GM23338 (cell line): ENCODE data around the gene STAT3. TPM values are rescaled to one million over a fixed set of nuclear protein-coding genes. Genes with fewer than 3 reads are reported as not detected.

Experiments
- ATAC-seq: fragments of 200-7000 bp; cut with Tn5 transposase; 3 replicates; pipeline ENCODE4 v1.9.1; 2020
- DNase-seq: peaks from one replicate; pipeline ENCODE4 v3.0.0-alpha.2; 2015; ENCODE audit warnings: low spot score
- H2AFZ ChIP-seq: fragments of 200-600 bp; sonication (generic); 2 replicates; pipeline ENCODE4 v1.8.0; 2016; ENCODE audit warnings: antibody characterized with exemption, mild to moderate bottlenecking, moderate library complexity
- H3F3A ChIP-seq: fragments of 200-600 bp; sonication (generic); replicated peaks from 2 replicates; pipeline ENCODE4 v1.8.0; 2017; ENCODE audit warnings: antibody characterized with exemption, mixed run types, low read depth
- H3K27ac ChIP-seq: fragments of 200-600 bp; sonication (generic); 2 replicates; pipeline ENCODE4 v1.6.1; 2016; ENCODE audit warnings: low read depth
- H3K27me3 ChIP-seq: fragments of 200-600 bp; sonication (generic); 2 replicates; pipeline ENCODE4 v1.8.0; 2016; ENCODE audit warnings: mild to moderate bottlenecking, mixed run types, moderate library complexity; ENCODE audit not compliant: insufficient read depth
- H3K36me3 ChIP-seq: fragments of 200-600 bp; sonication (generic); 2 replicates; pipeline ENCODE4 v1.8.0; 2016; ENCODE audit warnings: mild to moderate bottlenecking; ENCODE audit not compliant: insufficient read depth
- H3K4me1 ChIP-seq: fragments of 200-600 bp; sonication (generic); 2 replicates; pipeline ENCODE4 v1.8.0; 2016; ENCODE audit warnings: mild to moderate bottlenecking, moderate library complexity; ENCODE audit not compliant: insufficient read depth
- H3K4me2 ChIP-seq: fragments of 200-600 bp; sonication (generic); 2 replicates; pipeline ENCODE4 v1.7.1; 2017; ENCODE audit warnings: mixed run types
- H3K4me3 ChIP-seq: fragments of 200-600 bp; sonication (generic); 2 replicates; pipeline ENCODE4 v1.6.1; 2016; ENCODE audit warnings: mixed run types
- H3K79me2 ChIP-seq: fragments of 200-600 bp; sonication (generic); replicated peaks from 2 replicates; pipeline ENCODE4 v1.8.0; 2017; ENCODE audit warnings: mild to moderate bottlenecking; ENCODE audit not compliant: insufficient read depth
- H3K9me2 ChIP-seq: fragments of 200-600 bp; sonication (generic); 2 replicates; pipeline ENCODE4 v1.8.0; 2017; ENCODE audit not compliant: insufficient read depth
- H4K20me1 ChIP-seq: fragments of 200-600 bp; sonication (generic); replicated peaks from 2 replicates; pipeline ENCODE4 v1.8.0; 2017; ENCODE audit warnings: mild to moderate bottlenecking; ENCODE audit not compliant: insufficient read depth
- H3K27ac Mint-ChIP-seq: 2 replicates; pipeline ENCODE4 v1.8.0; 2020; ENCODE audit warnings: inconsistent platforms, mild to moderate bottlenecking, moderate library complexity, mixed read lengths
- H3K27me3 Mint-ChIP-seq: 3 replicates; pipeline ENCODE4 v1.8.0; 2022; ENCODE audit warnings: low read depth, mild to moderate bottlenecking, moderate library complexity, mixed read lengths, inconsistent platforms; ENCODE audit not compliant: insufficient read depth, poor library complexity
- H3K36me3 Mint-ChIP-seq: 3 replicates; pipeline ENCODE4 v1.8.0; 2021; ENCODE audit warnings: low read depth, mild to moderate bottlenecking, inconsistent platforms, moderate library complexity, mixed read lengths
- H3K4me1 Mint-ChIP-seq: 3 replicates; pipeline ENCODE4 v1.8.0; 2020; ENCODE audit warnings: mild to moderate bottlenecking, inconsistent platforms, mixed read lengths
- H3K4me3 Mint-ChIP-seq: 3 replicates; pipeline ENCODE4 v1.8.0; 2021; ENCODE audit warnings: moderate library complexity, mild to moderate bottlenecking, inconsistent platforms, mixed read lengths
- H3K9me3 Mint-ChIP-seq: 3 replicates; pipeline ENCODE4 v1.8.0; 2020; ENCODE audit warnings: moderate library complexity, mild to moderate bottlenecking, inconsistent platforms, mixed read lengths
- CREB1 ChIP-seq: fragments of 250-450 bp; sonication (Bioruptor Pico); IDR thresholded peaks from 2 replicates; pipeline ENCODE4 v1.5.0; 2020; ENCODE audit warnings: low read depth, mild to moderate bottlenecking, moderate library complexity
- CTCF ChIP-seq, 2 experiments: fragments of 200-600 bp in 1 of 2; sonication (generic) in 1 of 2; conservative IDR thresholded peaks; 2 replicates each; pipeline versions ENCODE4 v1.5.1 to v1.6.1; 2016 to 2017; ENCODE audit warnings: antibody characterized with exemption in 2 of 2, low read depth in 2 of 2, mild to moderate bottlenecking in 2 of 2, moderate library complexity in 1 of 2
- ETS1 ChIP-seq: IDR thresholded peaks from 2 replicates; pipeline ENCODE4 v1.6.1; 2016; ENCODE audit warnings: antibody characterized with exemption
- EZH2 ChIP-seq: fragments of 200-600 bp; sonication (generic); IDR thresholded peaks from one replicate; pipeline ENCODE4 v1.8.0; 2017; ENCODE audit warnings: antibody characterized with exemption, mild to moderate bottlenecking, low read depth; ENCODE audit not compliant: unreplicated experiment
- EZH2phosphoT487 ChIP-seq: fragments of 200-600 bp; sonication (generic); IDR thresholded peaks from one replicate; pipeline ENCODE4 v1.8.1; 2018; ENCODE audit warnings: antibody characterized with exemption; ENCODE audit not compliant: unreplicated experiment
- JUNB ChIP-seq: IDR thresholded peaks from one replicate; pipeline ENCODE4 v1.6.1; 2016; ENCODE audit warnings: antibody characterized with exemption; ENCODE audit not compliant: unreplicated experiment
- NANOG ChIP-seq: IDR thresholded peaks from 2 replicates; pipeline ENCODE4 v1.6.1; 2016; ENCODE audit warnings: antibody characterized with exemption, borderline replicate concordance
- POLR2AphosphoS5 ChIP-seq: IDR thresholded peaks from 2 replicates; pipeline ENCODE4 v1.6.1; 2016; ENCODE audit warnings: antibody characterized with exemption, low read depth
- REST ChIP-seq: IDR thresholded peaks from one replicate; pipeline ENCODE4 v1.6.1; 2018; ENCODE audit warnings: antibody characterized with exemption; ENCODE audit not compliant: unreplicated experiment
- STAT1 ChIP-seq: IDR thresholded peaks from one replicate; pipeline ENCODE4 v1.6.1; 2016; ENCODE audit warnings: antibody characterized with exemption; ENCODE audit not compliant: unreplicated experiment
- ZNF114 ChIP-seq: fragments of 250-450 bp; sonication (Bioruptor Pico); IDR thresholded peaks from 2 replicates; pipeline ENCODE4 v1.5.0; 2020; ENCODE audit warnings: mild to moderate bottlenecking, moderate library complexity
- ZNF331 ChIP-seq: fragments of 250-450 bp; sonication (Bioruptor Pico); IDR thresholded peaks from 2 replicates; pipeline ENCODE4 v1.5.0; 2020; ENCODE audit warnings: low read depth, mild to moderate bottlenecking, moderate library complexity
- polyA plus RNA-seq: library from polyadenylated mRNA; unstranded; fragments of >200 nt; fragmentation: Nextera tagmentation; extraction: Ambion mirVana; gene quantifications from 2 replicates; pipeline ENCODE4 v1.2.1, GENCODE V29; 2016
- total RNA-seq: library from RNA; depleted of rRNA; stranded (reverse); fragments of >200 nt; shearing (Covaris generic); gene quantifications from 2 replicates; pipeline ENCODE4 v1.2.3, GENCODE V29; 2014
- TF ChIP-seq, protein P1 (sequence below): fragments of 250-450 bp; sonication (Bioruptor Pico); IDR thresholded peaks from 2 replicates; pipeline ENCODE4 v1.5.0; 2020; ENCODE audit warnings: mild to moderate bottlenecking, moderate library complexity

Gene STAT3
- total and polyA plus RNA-seq, 2 experiments from 2014 or later, result 49.5 to 78.0 TPM

DNA sequence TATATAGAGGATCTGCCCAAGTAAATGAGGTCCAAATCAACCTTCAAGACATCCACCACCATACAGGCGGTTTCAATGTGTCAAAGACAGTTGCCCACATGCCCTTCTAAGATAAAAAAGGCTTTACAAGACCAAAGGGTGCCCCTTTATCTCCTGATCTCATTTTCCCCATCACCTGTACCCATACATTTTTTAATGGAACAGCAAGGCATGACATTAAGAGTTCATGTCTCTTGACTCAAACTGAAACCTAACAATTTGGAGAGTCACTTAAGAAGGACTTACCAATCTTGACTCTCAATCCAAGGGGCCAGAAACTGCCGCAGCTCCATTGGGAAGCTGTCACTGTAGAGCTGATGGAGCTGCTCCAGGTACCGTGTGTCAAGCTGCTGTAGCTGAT, 40.1 kb downstream of the STAT3 start:
- Histone ChIP-seq H3K4me3 (no peak overlapping the region), H3K4me1 (peaks cover 6% of the 10 kb centered on the region; the same call in 1 of the 2 replicates), H3F3A (peaks cover 4% of the 10 kb centered on the region), H3K79me2 (peaks cover 53% of the 10 kb centered on the region), H3K4me2 (no peak overlapping the region), H3K27ac (no peak overlapping the region), H3K9me2 (no peaks in the 10 kb centered on the region; the same call in 1 of the 2 replicates), H2AFZ (no peak overlapping the region), H4K20me1 (peaks cover 10% of the 10 kb centered on the region; the same call in 1 of the 2 replicates), H3K27me3 (no peaks in the 10 kb centered on the region), H3K36me3 (peaks cover 9% of the 10 kb centered on the region)
- Mint-ChIP-seq H3K9me3 (no peaks in the 10 kb centered on the region), H3K27ac (no peak overlapping the region), H3K27me3 (peaks cover 3% of the 10 kb centered on the region), H3K36me3 (peaks cover 43% of the 10 kb centered on the region), H3K4me1 (peaks cover 21% of the 10 kb centered on the region; the same call in 2 of the 3 replicates), H3K4me3 (no peak overlapping the region)
- no peak for ATAC-seq
- DNase-seq, result no peak
- TF ChIP-seq EZH2phosphoT487 (no peak), ZNF331 (CRISPR knock-in tag) (no peak), ETS1 (no peak), EZH2 (no peak), POLR2AphosphoS5 (no peak), NANOG (no peak), CREB1 (CRISPR knock-in tag) (no peak), JUNB (no peak), ZNF114 (CRISPR knock-in tag) (no peak), CTCF (conservative IDR thresholded peaks at IDR 0.05; ENCODE audit: low read depth in 2 of 2) (no peak), REST (no peak), STAT1 (no peak)
- TF ChIP-seq, protein P1, sequence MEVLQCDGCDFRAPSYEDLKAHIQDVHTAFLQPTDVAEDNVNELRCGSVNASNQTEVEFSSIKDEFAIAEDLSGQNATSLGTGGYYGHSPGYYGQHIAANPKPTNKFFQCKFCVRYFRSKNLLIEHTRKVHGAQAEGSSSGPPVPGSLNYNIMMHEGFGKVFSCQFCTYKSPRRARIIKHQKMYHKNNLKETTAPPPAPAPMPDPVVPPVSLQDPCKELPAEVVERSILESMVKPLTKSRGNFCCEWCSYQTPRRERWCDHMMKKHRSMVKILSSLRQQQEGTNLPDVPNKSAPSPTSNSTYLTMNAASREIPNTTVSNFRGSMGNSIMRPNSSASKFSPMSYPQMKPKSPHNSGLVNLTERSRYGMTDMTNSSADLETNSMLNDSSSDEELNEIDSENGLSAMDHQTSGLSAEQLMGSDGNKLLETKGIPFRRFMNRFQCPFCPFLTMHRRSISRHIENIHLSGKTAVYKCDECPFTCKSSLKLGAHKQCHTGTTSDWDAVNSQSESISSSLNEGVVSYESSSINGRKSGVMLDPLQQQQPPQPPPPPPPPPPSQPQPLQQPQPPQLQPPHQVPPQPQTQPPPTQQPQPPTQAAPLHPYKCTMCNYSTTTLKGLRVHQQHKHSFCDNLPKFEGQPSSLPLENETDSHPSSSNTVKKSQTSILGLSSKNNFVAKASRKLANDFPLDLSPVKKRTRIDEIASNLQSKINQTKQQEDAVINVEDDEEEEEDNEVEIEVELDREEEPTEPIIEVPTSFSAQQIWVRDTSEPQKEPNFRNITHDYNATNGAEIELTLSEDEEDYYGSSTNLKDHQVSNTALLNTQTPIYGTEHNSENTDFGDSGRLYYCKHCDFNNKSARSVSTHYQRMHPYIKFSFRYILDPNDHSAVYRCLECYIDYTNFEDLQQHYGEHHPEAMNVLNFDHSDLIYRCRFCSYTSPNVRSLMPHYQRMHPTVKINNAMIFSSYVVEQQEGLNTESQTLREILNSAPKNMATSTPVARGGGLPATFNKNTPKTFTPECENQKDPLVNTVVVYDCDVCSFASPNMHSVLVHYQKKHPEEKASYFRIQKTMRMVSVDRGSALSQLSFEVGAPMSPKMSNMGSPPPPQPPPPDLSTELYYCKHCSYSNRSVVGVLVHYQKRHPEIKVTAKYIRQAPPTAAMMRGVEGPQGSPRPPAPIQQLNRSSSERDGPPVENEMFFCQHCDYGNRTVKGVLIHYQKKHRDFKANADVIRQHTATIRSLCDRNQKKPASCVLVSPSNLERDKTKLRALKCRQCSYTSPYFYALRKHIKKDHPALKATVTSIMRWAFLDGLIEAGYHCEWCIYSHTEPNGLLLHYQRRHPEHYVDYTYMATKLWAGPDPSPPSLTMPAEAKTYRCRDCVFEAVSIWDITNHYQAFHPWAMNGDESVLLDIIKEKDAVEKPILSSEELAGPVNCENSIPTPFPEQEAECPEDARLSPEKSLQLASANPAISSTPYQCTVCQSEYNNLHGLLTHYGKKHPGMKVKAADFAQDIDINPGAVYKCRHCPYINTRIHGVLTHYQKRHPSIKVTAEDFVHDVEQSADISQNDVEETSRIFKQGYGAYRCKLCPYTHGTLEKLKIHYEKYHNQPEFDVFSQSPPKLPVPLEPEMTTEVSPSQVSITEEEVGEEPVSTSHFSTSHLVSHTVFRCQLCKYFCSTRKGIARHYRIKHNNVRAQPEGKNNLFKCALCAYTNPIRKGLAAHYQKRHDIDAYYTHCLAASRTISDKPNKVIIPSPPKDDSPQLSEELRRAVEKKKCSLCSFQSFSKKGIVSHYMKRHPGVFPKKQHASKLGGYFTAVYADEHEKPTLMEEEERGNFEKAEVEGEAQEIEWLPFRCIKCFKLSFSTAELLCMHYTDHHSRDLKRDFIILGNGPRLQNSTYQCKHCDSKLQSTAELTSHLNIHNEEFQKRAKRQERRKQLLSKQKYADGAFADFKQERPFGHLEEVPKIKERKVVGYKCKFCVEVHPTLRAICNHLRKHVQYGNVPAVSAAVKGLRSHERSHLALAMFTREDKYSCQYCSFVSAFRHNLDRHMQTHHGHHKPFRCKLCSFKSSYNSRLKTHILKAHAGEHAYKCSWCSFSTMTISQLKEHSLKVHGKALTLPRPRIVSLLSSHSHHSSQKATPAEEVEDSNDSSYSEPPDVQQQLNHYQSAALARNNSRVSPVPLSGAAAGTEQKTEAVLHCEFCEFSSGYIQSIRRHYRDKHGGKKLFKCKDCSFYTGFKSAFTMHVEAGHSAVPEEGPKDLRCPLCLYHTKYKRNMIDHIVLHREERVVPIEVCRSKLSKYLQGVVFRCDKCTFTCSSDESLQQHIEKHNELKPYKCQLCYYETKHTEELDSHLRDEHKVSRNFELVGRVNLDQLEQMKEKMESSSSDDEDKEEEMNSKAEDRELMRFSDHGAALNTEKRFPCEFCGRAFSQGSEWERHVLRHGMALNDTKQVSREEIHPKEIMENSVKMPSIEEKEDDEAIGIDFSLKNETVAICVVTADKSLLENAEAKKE, result no peak
